Prostate gland (tissue), 2 donors: ENCODE results near the gene DNAH14. TPM values are rescaled to one million over a fixed set of nuclear protein-coding genes. Genes with fewer than 3 reads are reported as not detected.
A peak's percentile ranks its signal among the peaks of the same experiment; 100 is the strongest.
"Not testable (repeated sequence)": the region's sequence is repeated elsewhere in the genome, so short reads cannot be mapped to it uniquely, and the experiment has no call there.

Source experiments
- DNase-seq: peaks from one replicate; pipeline ENCODE4 v3.0.0-alpha.2; 2019; ENCODE audit warnings: low spot score
- H3K27ac ChIP-seq, 2 donors: fragments of 200-600 bp; sonication (generic); 2 replicates each; pipeline ENCODE4 v1.5.1; 2017 to 2019
- H3K27me3 ChIP-seq: fragments of 200-600 bp; sonication (generic); replicated peaks from 2 replicates; pipeline ENCODE4 v1.5.1; 2019; ENCODE audit not compliant: insufficient read depth
- H3K36me3 ChIP-seq, 2 donors: fragments of 200-600 bp; sonication (generic); 1 replicate in 1 of 2; 2 replicates in 1 of 2; pipeline versions ENCODE4 v1.5.1 to v1.8.1; 2017 to 2019
- H3K4me1 ChIP-seq: fragments of 200-600 bp; sonication (generic); replicated peaks from 2 replicates; pipeline ENCODE4 v1.5.1; 2019
- H3K4me3 ChIP-seq, 2 donors: fragments of 200-600 bp; sonication (generic); 2 replicates each; pipeline ENCODE4 v1.5.1; 2017 to 2019
- H3K9me3 ChIP-seq: fragments of 200-600 bp; sonication (generic); 2 replicates; pipeline ENCODE4 v1.5.1; 2017
- CTCF ChIP-seq, 4 experiments: fragments of 200-600 bp in 2 of 4; fragments of 450-650 bp in 2 of 4; sonication (generic) in 2 of 4; IDR thresholded peaks; 1 replicate in 3 of 4; 2 replicates in 1 of 4; pipeline ENCODE4 v1.5.1; 2016 to 2019; ENCODE audit warnings: antibody characterized with exemption in 4 of 4, mild to moderate bottlenecking in 2 of 4, moderate library complexity in 2 of 4
- POLR2A ChIP-seq: fragments of 450-650 bp; IDR thresholded peaks from one replicate; pipeline ENCODE4 v1.6.1; 2016; ENCODE audit warnings: antibody characterized with exemption, mild to moderate bottlenecking
- POLR2AphosphoS5 ChIP-seq: sonication (generic); formaldehyde crosslinking; IDR thresholded peaks from one replicate; pipeline ENCODE4 v1.6.1; 2017; ENCODE audit warnings: antibody characterized with exemption
- WGBS: methylation state at CpG from one replicate; pipeline ENCODE4 v1.1.5; 2018; 5-methylcytosine and 5-hydroxymethylcytosine counted together
- intact Hi-C: fragments of 100-400 bp; cut with DNase I; formaldehyde crosslinking; loops from one replicate; pipeline ENCODE4 v1.14.2; 2022
- total RNA-seq, 2 donors: library from RNA; depleted of rRNA; stranded (reverse); fragments of >200 nt; gene quantifications; one replicate each; pipeline ENCODE4 v1.1.0, GENCODE V29; 2016

Gene DNAH14
- total RNA-seq, 2 donors from 2014 or later, result 16.5 to 26.8 TPM

- Histone ChIP-seq H3K4me1 (peaks cover 7% of the 10 kb centered on the region), H3K9me3 (no peaks in the 10 kb centered on the region), H3K36me3 (no peaks in the 10 kb centered on the region), H3K27me3 (no peaks in the 10 kb centered on the region), H3K27ac (no peak overlapping the region), H3K4me3 (no peak overlapping the region)
- TF ChIP-seq CTCF (IDR thresholded peaks at IDR 0.05) (no peak), POLR2AphosphoS5 (no peak), POLR2A (no peak)
- WGBS, result 80% methylated on average over 2 of the region's 2 CpGs
- no peak for DNase-seq
- intact Hi-C loops, result no loop called here
Observed at GRCh38 chr1:224883091-224883490, 46.4 kb upstream of the DNAH14 start.

- intact Hi-C loops, result no loop called here
- TF ChIP-seq POLR2AphosphoS5, result peak; percentile 63
- TF ChIP-seq CTCF (IDR thresholded peaks at IDR 0.05), result no peak
- H3K27ac ChIP-seq, result no peak overlapping the region
- 10% methylated on average over 1 of the region's 1 CpG for WGBS
- no peaks in the 10 kb centered on the region for H3K36me3 ChIP-seq
- H3K4me1 ChIP-seq, result peaks cover 7% of the 10 kb centered on the region
- peak; percentile 60 for DNase-seq
- no peaks in the 10 kb centered on the region for H3K27me3 ChIP-seq
- H3K4me3 ChIP-seq, result no peak overlapping the region
- no peaks in the 10 kb centered on the region for H3K9me3 ChIP-seq
Observed at GRCh38 chr1:224884361-224884801, 45.1 kb upstream of the DNAH14 start.

GRCh38 chr1:224885376-224885775 lies 44.1 kb upstream of the DNAH14 start:
- H3K27me3 ChIP-seq, H3K4me3 ChIP-seq, DNase-seq, H3K36me3 ChIP-seq, H3K27ac ChIP-seq, H3K9me3 ChIP-seq, intact Hi-C loops, H3K4me1 ChIP-seq: not testable (repeated sequence)
- WGBS, result 97% methylated on average over 2 of the region's 2 CpGs

- TF ChIP-seq CTCF (IDR thresholded peaks at IDR 0.05) (peak in 1 of 4 experiments; percentile 10), POLR2AphosphoS5 (no peak), POLR2A (no peak)
- intact Hi-C loops, result no loop called here
- Histone ChIP-seq H3K27me3 (no peaks in the 10 kb centered on the region), H3K36me3 (no peaks in the 10 kb centered on the region), H3K27ac (no peak overlapping the region), H3K4me3 (no peak overlapping the region), H3K9me3 (no peaks in the 10 kb centered on the region), H3K4me1 (no peaks in the 10 kb centered on the region)
- DNase-seq, result no peak
- WGBS, result 17% methylated on average over 3 of the region's 3 CpGs
Observed at GRCh38 chr1:224894915-224895314, 34.6 kb upstream of the DNAH14 start.

GRCh38 chr1:224896130-224896781 lies 33.2 kb upstream of the DNAH14 start:
- intact Hi-C loops, result no loop called here
- H3K27ac ChIP-seq, result no peak overlapping the region
- no peak overlapping the region for H3K4me3 ChIP-seq
- DNase-seq, result no peak
- TF ChIP-seq POLR2AphosphoS5, result no peak
- no peak for TF ChIP-seq CTCF (IDR thresholded peaks at IDR 0.05)
- no peak for TF ChIP-seq POLR2A
- WGBS, result 93% methylated on average over 5 of the region's 5 CpGs
- H3K4me1 ChIP-seq, result no peaks in the 10 kb centered on the region
- H3K9me3 ChIP-seq, result no peaks in the 10 kb centered on the region
- no peaks in the 10 kb centered on the region for H3K27me3 ChIP-seq
- H3K36me3 ChIP-seq, result no peaks in the 10 kb centered on the region
